Tibial nerve (tissue), 4 donors: ENCODE measurements around the gene TMTC3.

Experiments used
- CTCF ChIP-seq, 5 experiments: fragments of 200-600 bp in 3 of 5; fragments of 450-650 bp in 2 of 5; sonication (generic) in 3 of 5; IDR thresholded peaks; one replicate each; pipeline ENCODE4 v1.5.1; 2016 to 2019; ENCODE audit warnings: antibody characterized with exemption in 5 of 5, mild to moderate bottlenecking in 3 of 5, moderate library complexity in 2 of 5
- EP300 ChIP-seq, 2 donors: sonication (generic); formaldehyde crosslinking; IDR thresholded peaks; one replicate each; pipeline ENCODE4 v1.6.1; 2017; ENCODE audit warnings: antibody characterized with exemption in 2 of 2, mild to moderate bottlenecking in 1 of 2

GRCh38 chr12:88218293-88218692, 76.2 kb downstream of the TMTC3 start:
- no peak for TF ChIP-seq EP300 (IDR thresholded peaks at IDR 0.05)
- no peak for TF ChIP-seq CTCF (IDR thresholded peaks at IDR 0.05)
